ENCODE measurements around the gene CD55. TPM values are rescaled to one million over a fixed set of nuclear protein-coding genes. Genes with fewer than 3 reads are reported as not detected.

The CD55 gene
- total and polyA plus RNA-seq, 2 of the 8 experiments (the other 6 are each of a cell fraction or from before 2014, with no cell fraction given) = 20.1 to 22.8 TPM

DNA sequence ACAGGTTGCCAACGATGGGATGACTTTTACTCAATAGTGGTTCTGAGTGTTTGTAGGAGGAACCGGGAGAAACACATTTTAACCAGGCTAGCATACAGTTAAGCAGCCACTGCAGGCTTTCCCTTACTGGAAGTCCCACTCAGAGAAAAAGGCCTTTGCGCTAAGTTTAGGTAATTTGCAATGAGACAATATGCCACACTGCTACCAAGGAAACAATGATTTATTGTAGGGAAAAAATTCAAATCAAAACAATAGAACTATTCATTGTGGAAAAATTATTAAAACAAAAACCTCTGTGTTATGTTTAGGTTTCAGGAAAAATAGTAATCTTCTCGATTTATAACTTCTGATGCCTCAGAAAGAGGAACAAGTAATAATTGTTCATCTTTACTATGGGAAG is 81.3 kb downstream of the CD55 start:
- no peak for TF ChIP-seq YY1 (IDR thresholded peaks at IDR 0.05; ENCODE audit: low read depth, low read length)
- TF ChIP-seq RFX5 (IDR thresholded peaks at IDR 0.05; ENCODE audit: borderline replicate concordance, low read depth, low read length) = no peak
- no peak for TF ChIP-seq ZNF274 (IDR thresholded peaks at IDR 0.05; ENCODE audit: borderline replicate concordance, extremely low read depth, low read length)
- CTCF ChIA-PET (ENCODE audit: partially characterized antibody) = interaction anchor here (0.8 to 2.8 kb wide), 8 partner anchors 9 to 324 kb away, joined by 3 to 11 read pairs (median 4); partner anchors contain the start of gene CR1

More for the DNA sequence above, 81.3 kb downstream of the CD55 start:
- Histone ChIP-seq H4K91ac (replicated peaks; ENCODE audit: insufficient read length, low read length) (no peak overlapping the region), H3K79me1 (ENCODE audit: low read depth, low read length) (no peaks in the 10 kb centered on the region), H3K14ac (ENCODE audit: insufficient read length) (no peak overlapping the region), H4K8ac (ENCODE audit: extremely low read depth, insufficient read depth, low read length) (no peak overlapping the region), H3K4me3 (ENCODE audit: extremely low read depth in 1 of 4, insufficient read depth in 2 of 4, low read depth in 3 of 4, low read length in 4 of 4) (no peak overlapping the region), H2BK20ac (ENCODE audit: low read length) (no peak overlapping the region), H2AK5ac (ENCODE audit: low read depth, low read length) (no peak overlapping the region), H3K23me2 (ENCODE audit: low read depth, low read length) (no peaks in the 10 kb centered on the region), H4K20me1 (replicated peaks in 1 of 2; ENCODE audit: control insufficient read depth in 1 of 2, insufficient read depth in 2 of 2, low read length in 2 of 2) (no peaks in the 10 kb centered on the region), H3K27ac (ENCODE audit: low read depth, low read length) (no peak overlapping the region), H2BK12ac (ENCODE audit: low read depth, low read length) (no peak overlapping the region), H2AFZ (ENCODE audit: low read length) (no peak overlapping the region), H3K9ac (replicated peaks in 1 of 4; ENCODE audit: extremely low read depth in 1 of 4, low read depth in 3 of 4, low read length in 3 of 4) (no peak overlapping the region), H3K27me3 (replicated peaks in 1 of 4; ENCODE audit: control insufficient read depth in 3 of 4, extremely low read depth in 1 of 4, insufficient read depth in 3 of 4, low read length in 3 of 4) (no peaks in the 10 kb centered on the region), H3K56ac (replicated peaks; ENCODE audit: insufficient read length, low read depth, low read length) (no peak overlapping the region), H3K4me1 (replicated peaks in 1 of 4; ENCODE audit: control insufficient read depth in 3 of 4, insufficient read depth in 4 of 4, low read length in 3 of 4) (peaks cover 0 to 1% (median 0%) of the 10 kb centered on the region in 4 experiments; a peak in 1 of 7 replicates), H4K5ac (ENCODE audit: insufficient read length, low read depth, low read length) (no peak overlapping the region), H2BK5ac (ENCODE audit: low read depth, low read length) (no peak overlapping the region), H3K4ac (replicated peaks; ENCODE audit: insufficient read length, low read depth, low read length) (no peak overlapping the region), H3K9me3 (ENCODE audit: insufficient read depth in 2 of 2, low read depth in 1 of 2, low read length in 1 of 2) (no peaks in the 10 kb centered on the region), H3K18ac (ENCODE audit: extremely low read depth, low read length) (no peak overlapping the region), H2BK15ac (ENCODE audit: low read length) (no peak overlapping the region), H3K23ac (ENCODE audit: insufficient read length) (no peak overlapping the region), H3K4me2 (ENCODE audit: insufficient read depth in 1 of 2, low read depth in 2 of 2, low read length in 2 of 2) (no peak overlapping the region), H3K36me3 (ENCODE audit: control insufficient read depth in 2 of 4, insufficient read depth in 4 of 4, low read length in 3 of 4) (no peaks in the 10 kb centered on the region), H3K79me2 (ENCODE audit: control insufficient read depth in 1 of 2, insufficient read depth in 2 of 2, low read length in 2 of 2) (no peaks in the 10 kb centered on the region), H2BK120ac (replicated peaks; ENCODE audit: low read depth, low read length) (no peak overlapping the region)
- POLR2A ChIA-PET (ENCODE audit: partially characterized antibody) = no interaction called here
- WGBS, 2 experiments (ENCODE audit: extremely low coverage in 1 of 2, insufficient coverage in 1 of 2, insufficient read length in 1 of 2, insufficient replicate concordance in 2 of 2, low coverage in 1 of 2, low lambda C conversion rate in 2 of 2, missing lambda C conversion rate in 1 of 2) = 86% methylated on average over 4 of the region's 4 CpGs; no CpG with 5 or more reads in 1 of the 2 experiments
- FAIRE-seq (no peak), DNase-seq (ENCODE audit: low read depth in 1 of 2, low spot score in 2 of 2) (no peak)
